Renal pelvis (tissue), 4 donors: ENCODE results near the gene RAB40C. TPM values are rescaled to one million over a fixed set of nuclear protein-coding genes. Genes with fewer than 3 reads are reported as not detected.
A peak's percentile ranks its signal among the peaks of the same experiment; 100 is the strongest.
"Not testable (repeated sequence)": the region's sequence is repeated elsewhere in the genome, so short reads cannot be mapped to it uniquely, and the experiment has no call there.

Experiments used
- DNase-seq: peaks from one replicate; pipeline ENCODE4 v3.0.0-alpha.2; 2013
- polyA plus RNA-seq, 3 donors: library from polyadenylated mRNA; unstranded; fragments of 120-200 nt; gene quantifications; one replicate each; pipeline ENCODE4 v1.2.1, GENCODE V29; 2013; ENCODE audit not compliant: insufficient read length in 3 of 3

The RAB40C gene
- polyA plus RNA-seq, 3 donors = 24.5 to 33.9 (median 24.6) TPM

- no peak for DNase-seq
Measured at GRCh38 chr16:586645-587590, 2.9 kb upstream of the RAB40C start.

- peak; percentile 66 for DNase-seq
Measured at GRCh38 chr16:588639-588888, 1.3 kb upstream of the RAB40C start.

- peak; percentile 96 for DNase-seq
Measured at GRCh38 chr16:588889-589657, 793 bp upstream of the RAB40C start.

- no peak for DNase-seq
Measured at GRCh38 chr16:590188-590814, 435 bp downstream of the RAB40C start.

GRCh38 chr16:590815-591200 is 942 bp downstream of the RAB40C start:
- DNase-seq = no peak

- no peak for DNase-seq
Measured at GRCh38 chr16:591231-591630, 1.4 kb downstream of the RAB40C start.

- no peak for DNase-seq
Measured at GRCh38 chr16:591892-592517, 2.1 kb downstream of the RAB40C start.

GRCh38 chr16:592518-593306 is 2.8 kb downstream of the RAB40C start:
- DNase-seq = peak; percentile 65

GRCh38 chr16:593406-593805 is 3.5 kb downstream of the RAB40C start:
- DNase-seq = no peak

GRCh38 chr16:593807-594206 is 3.9 kb downstream of the RAB40C start:
- DNase-seq = no peak

GRCh38 chr16:595094-595528 is 5.2 kb downstream of the RAB40C start:
- DNase-seq = no peak

GRCh38 chr16:595942-596735 is 6.3 kb downstream of the RAB40C start:
- no peak for DNase-seq

- DNase-seq = no peak
Measured at GRCh38 chr16:596736-597060, 6.8 kb downstream of the RAB40C start.

GRCh38 chr16:597655-598054 is 7.8 kb downstream of the RAB40C start:
- not testable (repeated sequence) for DNase-seq

- no peak for DNase-seq
Measured at GRCh38 chr16:598823-599739, 9.2 kb downstream of the RAB40C start.

- no peak for DNase-seq
Measured at GRCh38 chr16:600781-601180, 10.9 kb downstream of the RAB40C start.

GRCh38 chr16:603933-604332 is 14.1 kb downstream of the RAB40C start:
- no peak for DNase-seq

- no peak for DNase-seq
Measured at GRCh38 chr16:606656-607307, 16.9 kb downstream of the RAB40C start.

GRCh38 chr16:608019-608418 is 18.2 kb downstream of the RAB40C start:
- DNase-seq = no peak
